Vagina (tissue), 2 donors: Measurements from ENCODE around the gene GAL.

Experiments used
- CTCF ChIP-seq, 3 experiments: fragments of 450-650 bp in 2 of 3; fragments of 200-600 bp in 1 of 3; sonication (generic) in 1 of 3; IDR thresholded peaks; one replicate each; pipeline ENCODE4 v1.5.1; 2017 to 2019; ENCODE audit warnings: antibody characterized with exemption in 3 of 3, mild to moderate bottlenecking in 2 of 3, moderate library complexity in 2 of 3
- POLR2A ChIP-seq, 2 donors: fragments of 450-650 bp; IDR thresholded peaks; one replicate each; pipeline ENCODE4 v1.6.1; 2017; ENCODE audit warnings: antibody characterized with exemption in 2 of 2, mild to moderate bottlenecking in 2 of 2, moderate library complexity in 2 of 2
- POLR2AphosphoS5 ChIP-seq, 2 donors: sonication (generic); formaldehyde crosslinking; IDR thresholded peaks; one replicate each; pipeline ENCODE4 v1.9.0; 2017; ENCODE audit warnings: antibody characterized with exemption in 2 of 2, mild to moderate bottlenecking in 2 of 2, low read depth in 1 of 2; ENCODE audit not compliant: insufficient read depth in 1 of 2

- TF ChIP-seq CTCF (IDR thresholded peaks at IDR 0.05) (no peak), POLR2A (IDR thresholded peaks at IDR 0.05) (no peak), POLR2AphosphoS5 (IDR thresholded peaks at IDR 0.05; ENCODE audit: insufficient read depth in 1 of 2, low read depth in 1 of 2) (no peak)
Measured at GRCh38 chr11:68724293-68724692, 39.9 kb downstream of the GAL start.
